Panc1 (cell line): Measurements from ENCODE around the gene SH3GL1.

Experiments
- CTCF ChIP-seq: fragments of 450-650 bp; IDR thresholded peaks from 2 replicates; pipeline ENCODE4 v1.5.1; 2017; ENCODE audit warnings: mild to moderate bottlenecking
- POLR2AphosphoS5 ChIP-seq: IDR thresholded peaks from 2 replicates; pipeline ENCODE4 v1.6.1; 2012; ENCODE audit warnings: mild to moderate bottlenecking, low read depth, low read length, moderate library complexity
- REST ChIP-seq, 2 experiments: IDR thresholded peaks; 2 replicates each; pipeline ENCODE4 v1.6.1; 2011 to 2012; ENCODE audit warnings: low read depth in 2 of 2, control low read depth in 1 of 2, low read length in 1 of 2, mild to moderate bottlenecking in 1 of 2, moderate library complexity in 1 of 2; ENCODE audit not compliant: insufficient read depth in 1 of 2
- SIN3A ChIP-seq: IDR thresholded peaks from 2 replicates; pipeline ENCODE4 v1.6.1; 2012; ENCODE audit warnings: low read depth, mild to moderate bottlenecking, low read length, moderate library complexity, borderline replicate concordance; ENCODE audit not compliant: insufficient read depth
- TCF7L2 ChIP-seq: IDR thresholded peaks from 2 replicates; pipeline ENCODE4 v1.6.1; 2011; ENCODE audit warnings: mild to moderate bottlenecking, low read depth, low read length, inconsistent platforms

GRCh38 chr19:4430760-4431159 is 30.4 kb upstream of the SH3GL1 start:
- no peak for TF ChIP-seq CTCF
- TF ChIP-seq POLR2AphosphoS5: no peak
- no peak for TF ChIP-seq TCF7L2
- TF ChIP-seq REST (IDR thresholded peaks at IDR 0.05; ENCODE audit: insufficient read depth in 1 of 2, low read depth in 2 of 2, low read length in 1 of 2): no peak
- TF ChIP-seq SIN3A: no peak
